Renal pelvis (tissue), 12 donors: Measurements from ENCODE around the gene WFDC10B. TPM values are rescaled to one million over a fixed set of nuclear protein-coding genes. Genes with fewer than 3 reads are reported as not detected.
"Not testable (repeated sequence)": the region's sequence is repeated elsewhere in the genome, so short reads cannot be mapped to it uniquely, and the experiment has no call there.

Experiments
- DNase-seq: peaks from one replicate; pipeline ENCODE4 v3.0.0-alpha.2; 2013
- long read RNA-seq, 16 experiments: transcript quantifications; one replicate each; lab custom pipeline, GENCODE V29; 2026
- polyA plus RNA-seq, 3 donors: library from polyadenylated mRNA; unstranded; fragments of 120-200 nt; gene quantifications; one replicate each; pipeline ENCODE4 v1.2.1, GENCODE V29; 2013; ENCODE audit not compliant: insufficient read length in 3 of 3

Gene WFDC10B
- polyA plus RNA-seq = not detected
- long read RNA-seq, donor 1 = 0 reads
- long read RNA-seq, donor 2 = 0 reads
- long read RNA-seq, donor 3 = 0 reads
- long read RNA-seq, donor 4 = 0 reads
- long read RNA-seq, donor 5 = 0 reads
- long read RNA-seq, donor 6 = 0 reads
- long read RNA-seq, donor 7 = 0 reads
- long read RNA-seq, donor 8 = 0 reads
- long read RNA-seq, donor 9 = 0 reads
- long read RNA-seq, donor 10 = 0 reads
- long read RNA-seq, donor 11 = 0 reads
- long read RNA-seq, donor 12 = 0 reads
- long read RNA-seq, donor 13 = 0 reads
- long read RNA-seq, donor 14 = 0 reads
- long read RNA-seq, donor 15 = 0 reads
- long read RNA-seq, donor 16 = 0 reads

- DNase-seq = no peak
Measured at GRCh38 chr20:45704969-45705637, at the start of gene WFDC10B. WFDC10B (minus strand) TSS chr20:45705019; CDS start chr20:45685992, 19,027 bp downstream.

DNA sequence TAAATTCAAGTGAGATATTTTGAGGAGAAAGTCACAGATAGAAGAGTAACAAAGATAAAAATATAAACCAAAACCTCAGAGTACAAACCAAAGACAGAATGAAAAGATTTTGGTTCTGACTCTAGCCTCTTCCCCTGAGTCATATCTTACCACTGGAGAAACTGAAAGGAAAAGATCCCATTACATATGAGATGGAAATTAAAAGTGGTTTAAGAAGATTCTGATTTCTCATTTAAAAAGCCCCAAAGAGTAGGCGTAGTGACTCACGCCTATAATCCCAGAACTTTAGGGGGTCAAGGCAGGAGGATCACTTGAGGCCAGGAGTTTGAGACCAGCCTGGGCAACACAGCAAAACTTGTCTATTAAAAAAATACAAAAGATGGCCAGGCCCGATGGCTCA is 47.9 kb upstream of the WFDC10B start:
- DNase-seq = no peak

GRCh38 chr20:45751721-45752120 is 46.9 kb upstream of the WFDC10B start:
- no peak for DNase-seq

DNA sequence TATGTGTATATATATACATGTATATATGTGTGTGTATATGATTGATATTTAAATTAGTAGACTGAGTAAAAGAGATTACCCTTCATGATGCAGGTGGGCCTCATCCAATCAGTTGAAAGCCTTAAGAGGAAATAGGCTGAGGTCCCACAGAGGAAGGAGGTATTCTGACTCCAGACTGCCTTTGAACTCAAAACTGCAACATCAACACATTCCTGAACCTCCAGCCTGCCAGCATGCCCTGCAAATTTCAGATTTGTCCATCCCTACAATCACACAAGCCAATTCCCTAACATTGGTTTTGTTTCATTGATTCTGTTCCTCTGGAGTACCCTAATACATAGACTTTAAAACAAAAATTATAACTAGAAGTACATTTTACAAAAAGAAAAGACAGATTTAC is 40.2 kb upstream of the WFDC10B start:
- no peak for DNase-seq

DNA sequence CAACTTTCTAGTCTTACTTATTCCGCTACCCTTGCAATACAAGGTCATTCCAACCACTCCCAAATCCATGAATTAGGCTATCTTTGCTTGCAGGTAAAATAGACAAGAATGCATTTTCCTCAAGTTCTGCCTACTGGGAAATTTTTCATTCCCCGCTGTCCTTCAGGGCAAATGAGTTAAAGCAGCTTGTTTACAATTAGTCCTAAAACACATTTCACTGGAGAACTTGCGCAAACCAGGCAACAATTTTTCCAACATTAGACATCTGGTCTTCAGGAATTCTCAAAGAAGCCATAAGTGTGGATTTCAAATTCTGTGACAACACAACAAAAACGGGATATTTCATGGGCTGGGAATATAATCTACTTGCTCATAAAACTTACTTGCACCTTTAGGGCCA is 37.8 kb upstream of the WFDC10B start:
- DNase-seq = no peak

DNA sequence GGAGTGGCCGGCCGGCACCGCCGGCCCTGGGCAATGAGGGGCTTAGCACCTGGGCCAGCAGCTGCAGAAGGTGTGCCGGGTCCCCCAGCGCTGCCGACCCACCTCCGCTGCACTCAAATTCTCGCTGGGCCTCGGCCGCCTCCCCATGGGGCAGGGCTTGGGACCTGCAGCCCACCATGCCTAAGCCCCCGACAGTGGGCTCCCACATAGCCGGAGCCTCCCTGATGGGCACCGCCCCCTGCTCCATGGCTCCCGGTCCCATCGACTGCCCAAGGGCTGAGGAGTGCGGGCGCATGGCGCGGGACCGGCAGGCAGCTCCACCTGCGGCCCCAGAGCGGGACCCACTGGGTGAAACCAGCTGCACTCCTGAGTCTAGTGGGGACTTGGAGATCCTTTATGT is 31.2 kb upstream of the WFDC10B start:
- DNase-seq = no peak

- DNase-seq = no peak
Measured at GRCh38 chr20:45735552-45735951, 30.7 kb upstream of the WFDC10B start.

GRCh38 chr20:45732199-45732598 is 27.4 kb upstream of the WFDC10B start:
- DNase-seq = no peak

- DNase-seq = no peak
Measured at GRCh38 chr20:45727044-45727443, 22.2 kb upstream of the WFDC10B start.

DNA sequence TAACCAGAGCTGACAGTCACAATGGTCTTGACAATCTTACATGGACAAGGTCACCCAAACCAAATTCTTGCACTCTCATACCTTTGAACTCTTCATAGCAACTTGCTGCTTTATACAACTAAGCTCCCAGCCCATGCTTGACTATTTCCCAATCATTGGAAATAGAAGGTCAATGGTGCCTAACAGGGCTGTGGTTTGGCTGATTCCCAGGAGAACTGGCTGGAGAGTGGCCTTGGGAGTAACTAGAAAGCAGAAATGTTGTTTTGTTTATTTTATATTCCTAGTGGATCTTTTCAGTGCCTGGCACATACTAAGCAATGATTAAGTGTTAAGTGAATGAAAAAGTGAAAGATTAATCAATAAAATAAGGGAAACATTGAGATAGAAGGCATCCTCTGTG is 20.3 kb upstream of the WFDC10B start:
- no peak for DNase-seq

DNA sequence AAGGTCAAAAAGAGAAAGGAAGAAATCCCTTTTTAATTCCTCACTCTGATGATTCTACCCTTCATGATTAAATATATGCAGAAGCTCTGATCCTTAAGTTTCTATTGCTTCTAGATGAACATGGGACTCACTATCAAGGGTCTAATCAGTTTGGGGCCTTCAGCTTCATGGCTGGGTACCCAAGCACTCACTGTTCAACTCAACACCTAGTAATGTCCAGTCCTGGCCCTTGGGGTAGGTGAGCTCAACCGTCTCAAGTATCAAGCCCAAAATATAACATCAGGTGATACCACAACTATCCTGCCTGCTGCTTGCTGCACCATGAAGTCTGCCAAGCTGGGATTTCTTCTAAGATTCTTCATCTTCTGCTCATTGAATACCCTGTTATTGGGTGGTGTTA is 17.2 kb upstream of the WFDC10B start, which contains the start of gene SPINT4:
SPINT4 (plus strand) TSS at position 301 of the 400 bp plus-strand sequence; CDS start at position 322, 21 bp downstream.
- no peak for DNase-seq

DNA sequence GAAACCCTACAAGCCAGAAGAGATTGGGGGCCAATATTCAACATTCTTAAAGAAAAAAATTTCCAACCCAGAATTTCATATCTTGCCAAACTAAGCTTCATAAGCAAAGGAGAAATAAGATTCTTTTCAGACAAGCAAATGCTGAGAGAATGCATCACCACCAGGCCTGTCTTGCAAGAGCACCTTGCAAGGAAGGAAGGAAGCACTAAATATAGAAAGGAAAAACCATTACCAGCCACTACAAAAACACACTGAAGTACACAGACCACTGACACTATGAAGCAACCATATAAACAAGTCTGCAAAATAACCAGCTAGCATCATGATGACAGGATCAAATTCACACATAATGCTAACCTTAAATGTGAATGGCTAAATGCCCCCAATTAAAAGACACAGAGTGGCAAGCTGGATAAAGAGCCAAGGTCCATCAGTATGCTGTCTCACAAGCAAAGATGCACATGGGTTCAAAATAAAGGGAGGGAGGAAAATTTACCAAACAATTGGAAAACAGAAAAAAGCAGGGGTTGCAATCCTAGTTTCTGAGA is 11.4 kb upstream of the WFDC10B start:
- DNase-seq = not testable (repeated sequence)

- DNase-seq = no peak
Measured at GRCh38 chr20:45701873-45702272, 2.9 kb downstream of the WFDC10B start, which contains the start of gene WFDC13. WFDC13 (plus strand) TSS chr20:45702038; CDS start chr20:45702124, 86 bp downstream.

DNA sequence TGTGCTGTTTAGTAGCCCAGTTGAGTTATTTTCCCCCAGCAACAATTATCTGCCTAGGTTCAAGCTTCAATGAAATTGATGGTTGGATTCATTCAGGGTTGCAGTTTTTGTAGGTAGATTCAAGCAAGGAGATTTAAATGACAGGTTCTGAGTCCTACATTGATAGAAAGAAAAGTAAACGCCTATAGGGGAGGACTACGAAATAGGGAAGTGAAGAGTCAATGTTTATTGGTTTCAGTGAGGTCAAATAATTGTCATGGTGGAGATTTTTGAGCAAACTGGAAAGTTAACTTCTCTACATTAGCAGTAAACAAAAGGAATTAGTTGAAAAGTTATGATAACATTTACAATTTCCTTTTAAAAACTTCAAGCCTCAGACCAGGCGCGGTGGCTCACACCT is 3.7 kb downstream of the WFDC10B start:
- no peak for DNase-seq

GRCh38 chr20:45695496-45695895 is 9.3 kb downstream of the WFDC10B start:
- no peak for DNase-seq

DNA sequence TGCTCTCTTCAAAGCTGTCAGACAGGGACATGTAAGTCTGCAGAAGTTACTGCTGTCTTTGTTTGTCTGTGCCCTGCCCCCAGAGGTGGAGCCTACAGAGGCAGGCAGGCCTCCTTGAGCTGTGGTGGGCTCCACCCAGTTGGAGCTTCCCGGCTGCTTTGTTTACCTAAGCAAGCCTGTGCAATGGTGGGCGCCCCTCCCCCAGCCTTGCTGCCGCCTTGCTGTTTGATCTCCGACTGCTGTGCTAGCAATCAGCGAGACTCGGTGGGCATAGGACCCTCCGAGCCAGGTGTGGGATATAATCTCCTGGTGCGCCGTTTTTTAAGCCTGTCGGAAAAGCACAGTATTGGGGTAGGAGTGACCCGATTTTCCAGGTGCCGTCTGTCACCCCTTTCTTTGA is 11.5 kb downstream of the WFDC10B start:
- not testable (repeated sequence) for DNase-seq

- DNase-seq = no peak
Measured at GRCh38 chr20:45685896-45686295, 18.9 kb downstream of the WFDC10B start.

GRCh38 chr20:45679650-45680049 is 25.2 kb downstream of the WFDC10B start:
- no peak for DNase-seq

DNA sequence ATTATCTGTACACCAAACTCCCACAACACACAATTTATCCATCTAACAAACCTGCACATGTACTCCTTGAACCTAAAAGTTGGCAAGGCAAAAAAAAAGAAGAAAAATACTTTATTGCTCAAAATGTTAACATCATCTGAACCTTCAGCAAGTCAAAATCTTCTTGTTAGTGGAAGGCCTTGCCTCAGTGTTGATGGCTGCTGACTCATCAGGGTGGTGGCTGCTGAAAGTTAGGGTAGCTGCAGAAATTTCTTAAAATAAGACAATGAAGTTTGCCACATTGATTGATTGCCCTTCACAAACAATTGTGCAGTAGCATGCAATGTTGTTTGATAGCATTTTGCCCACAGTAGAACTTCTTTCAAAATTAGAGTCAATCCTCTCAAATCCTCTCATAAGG is 32.1 kb downstream of the WFDC10B start:
- DNase-seq = no peak

- no peak for DNase-seq
Measured at GRCh38 chr20:45670139-45670538, 34.7 kb downstream of the WFDC10B start, which contains the start of gene WFDC11. WFDC11 (minus strand) TSS chr20:45670239; CDS start chr20:45650600, 19,639 bp downstream.

- not testable (repeated sequence) for DNase-seq
Measured at GRCh38 chr20:45657038-45657437, 47.8 kb downstream of the WFDC10B start.

- not testable (repeated sequence) for DNase-seq
Measured at GRCh38 chr20:45651726-45652125, 53.1 kb downstream of the WFDC10B start.
